HPDE6-E6E7 (cell line): ENCODE measurements around the gene BCL11B.

ENCODE experiments used
- DNase-seq: peaks from one replicate; pipeline ENCODE4 v3.0.0; 2011; ENCODE audit warnings: missing footprints; ENCODE audit errors: extremely low spot score

Gene BCL11B

DNA sequence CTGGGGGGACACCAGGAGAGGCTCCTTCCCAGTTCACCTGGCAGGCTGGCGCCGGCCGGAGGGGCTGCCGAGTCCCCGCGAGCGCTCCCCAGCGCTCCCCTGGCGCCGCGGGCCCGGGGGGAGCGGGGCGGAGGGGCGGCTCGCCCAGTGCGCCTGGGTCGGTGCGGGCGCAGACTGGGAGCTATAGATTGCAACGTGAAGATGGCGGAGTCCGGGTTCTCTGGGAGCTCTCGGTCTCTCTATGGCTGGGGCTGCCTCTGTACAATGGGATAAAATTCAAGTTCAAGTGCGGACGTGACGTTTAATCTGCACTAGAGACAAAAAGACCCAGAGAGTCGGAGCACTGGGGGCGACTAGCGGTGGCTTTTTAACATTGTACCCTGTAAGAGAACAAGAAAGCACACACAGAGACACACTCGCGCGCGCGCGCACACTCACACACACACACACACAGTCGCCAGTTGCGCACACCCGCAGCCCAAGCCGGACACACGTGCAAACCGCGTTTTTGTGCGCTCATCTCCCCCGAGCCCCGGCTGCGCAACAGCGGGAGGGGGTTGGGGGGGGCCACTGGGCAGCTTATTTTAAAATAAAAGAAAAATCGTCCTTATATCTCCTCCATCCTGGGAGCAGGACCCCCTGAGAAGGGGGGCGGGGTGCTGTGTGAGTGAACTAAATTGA, at the start of gene BCL11B:
TSS of gene BCL11B (minus strand) at position 247 of the 681 bp plus-strand sequence. CDS start 979 bp downstream, outside the sequence.
- peak; percentile 67 for DNase-seq

DNA sequence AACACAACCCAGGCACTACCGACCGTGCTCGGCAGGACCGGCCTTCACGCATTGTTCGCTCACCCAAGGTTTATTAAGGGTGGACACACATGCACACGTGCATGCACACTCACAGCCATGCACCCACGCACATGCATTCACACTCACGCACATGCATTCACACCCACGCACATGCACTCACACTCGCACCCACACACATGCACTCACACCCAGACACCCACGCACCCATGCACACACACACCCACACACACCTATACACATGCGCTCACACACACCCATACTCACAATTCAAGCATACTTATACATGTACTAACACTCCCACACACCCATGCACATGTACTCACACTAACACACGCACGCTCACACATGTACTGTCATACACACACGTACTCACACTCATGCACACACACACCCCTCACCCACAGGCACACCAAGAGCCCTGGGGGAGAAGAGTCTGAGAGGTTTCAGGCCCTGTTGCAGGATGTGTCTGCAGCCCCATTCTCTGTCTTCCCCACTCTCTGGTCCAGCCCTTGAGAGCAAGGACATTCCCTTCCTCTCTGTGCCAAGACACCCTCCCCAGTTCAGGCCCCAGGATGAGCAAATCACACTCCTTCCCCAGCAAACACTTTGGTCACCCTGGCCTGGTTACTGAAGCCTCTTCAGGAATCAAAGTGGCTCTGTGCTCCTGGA, 49.4 kb upstream of the BCL11B start:
- DNase-seq: no peak

DNA sequence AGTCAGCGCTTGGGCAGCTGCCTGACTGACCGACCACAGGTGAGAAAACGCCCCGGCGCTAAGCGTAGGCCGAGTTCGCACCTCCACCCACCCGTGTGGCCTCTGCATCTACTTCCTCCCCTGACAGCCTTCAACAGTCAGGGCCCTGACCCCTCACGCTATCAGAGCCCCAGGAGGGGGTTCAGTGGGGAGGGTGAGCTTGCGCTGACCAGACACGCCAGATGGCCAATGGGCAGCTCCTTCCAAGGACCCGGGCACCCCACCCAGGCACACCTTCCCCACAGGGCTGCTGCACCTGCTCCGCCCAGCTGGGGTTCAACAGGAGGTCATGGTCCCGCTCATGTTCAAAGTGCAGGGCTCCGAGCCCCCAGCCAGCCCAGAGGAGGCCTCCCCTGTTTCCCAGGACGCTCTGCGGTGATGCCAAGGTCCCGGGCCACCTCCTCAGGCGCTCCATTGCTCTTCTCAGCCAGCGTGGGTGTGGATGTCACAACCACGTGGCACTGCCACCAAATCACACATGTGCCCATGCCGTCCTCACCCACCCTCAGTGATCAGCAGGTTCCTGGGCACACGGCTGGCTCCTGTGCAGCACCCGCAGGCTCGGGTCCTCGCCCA, 48.7 kb upstream of the BCL11B start:
- DNase-seq: no peak

DNA sequence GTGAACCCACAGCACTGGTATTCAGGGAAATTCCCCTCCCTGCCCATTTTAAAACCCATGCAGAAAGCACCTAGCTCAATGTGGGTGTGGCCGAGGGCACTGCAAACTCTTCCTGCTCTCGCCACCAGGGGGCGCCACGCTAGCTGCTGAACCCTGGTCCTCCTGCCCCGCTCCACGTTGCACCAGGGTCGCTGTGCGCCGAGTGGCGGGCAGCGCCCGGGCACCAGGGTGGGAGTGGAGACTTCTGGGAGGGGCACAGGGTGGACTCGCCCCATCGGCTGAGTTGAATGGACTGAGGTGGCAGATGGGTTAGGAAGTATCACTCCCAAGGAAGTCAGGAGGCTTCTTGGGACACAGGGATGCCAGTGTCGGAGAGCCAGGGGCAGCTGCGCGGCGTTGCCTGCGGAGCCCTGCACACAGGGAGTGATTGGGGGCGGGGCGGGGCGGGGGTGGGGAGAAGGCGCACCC, 48.1 kb upstream of the BCL11B start:
- DNase-seq: peak; percentile 48

DNA sequence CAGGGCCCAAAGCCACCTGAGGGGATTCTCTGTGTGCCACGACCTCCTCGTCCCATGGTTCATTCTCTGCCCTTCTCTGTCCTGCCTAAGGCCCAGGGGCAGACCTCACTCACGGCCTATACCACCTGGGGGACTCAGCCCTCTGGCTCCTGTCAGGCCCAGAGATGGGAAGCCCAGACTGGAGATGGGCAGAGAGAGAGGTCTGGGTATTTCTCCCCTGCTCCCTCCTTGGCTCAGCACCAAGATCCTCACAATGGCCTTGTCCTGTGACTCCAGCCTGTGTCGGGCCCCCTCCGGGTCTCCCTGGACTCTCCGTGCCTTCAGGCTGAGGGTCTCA, 46.9 kb upstream of the BCL11B start:
- no peak for DNase-seq

DNA sequence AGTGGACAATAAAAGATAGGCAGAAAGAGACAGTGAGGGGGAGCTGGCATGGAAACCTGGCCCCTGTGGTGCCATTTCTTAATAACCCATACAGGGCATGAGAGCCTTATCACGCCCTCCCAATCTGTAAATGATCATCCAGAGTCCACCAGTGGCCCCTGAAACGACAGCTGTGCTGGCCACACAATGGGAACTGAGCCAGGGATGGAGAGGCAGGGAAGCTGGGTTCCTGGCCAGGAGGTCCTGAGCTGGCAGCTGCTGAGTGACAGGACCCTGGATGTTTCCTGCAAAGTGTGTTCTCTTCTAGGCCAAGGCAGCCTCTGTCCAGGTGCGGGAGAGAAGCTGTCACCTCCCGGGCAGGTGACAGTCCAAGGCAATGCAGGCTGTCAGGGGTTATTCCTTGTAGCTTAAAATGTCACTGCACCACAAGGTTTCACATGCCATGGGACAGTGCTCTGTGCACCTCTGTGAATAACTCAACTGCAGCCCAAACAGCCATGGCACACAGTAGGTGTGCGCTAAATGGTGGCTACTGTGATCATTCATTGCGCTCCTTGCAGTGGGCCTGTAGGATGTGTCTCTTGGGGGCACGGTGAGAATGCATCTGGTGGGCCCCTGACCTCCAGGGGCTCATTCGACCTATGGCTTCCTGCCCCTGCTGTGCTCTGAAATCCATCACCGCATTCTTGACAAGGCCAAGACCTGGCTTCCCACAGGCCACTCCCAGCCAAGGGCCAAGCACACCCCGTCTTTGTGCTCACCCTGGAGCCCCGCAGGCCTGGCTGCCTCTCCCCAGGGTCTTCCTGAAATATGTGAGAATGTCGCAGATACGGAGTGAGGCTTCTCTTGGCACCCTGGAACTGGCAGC, 46.3 kb upstream of the BCL11B start:
- DNase-seq: no peak

DNA sequence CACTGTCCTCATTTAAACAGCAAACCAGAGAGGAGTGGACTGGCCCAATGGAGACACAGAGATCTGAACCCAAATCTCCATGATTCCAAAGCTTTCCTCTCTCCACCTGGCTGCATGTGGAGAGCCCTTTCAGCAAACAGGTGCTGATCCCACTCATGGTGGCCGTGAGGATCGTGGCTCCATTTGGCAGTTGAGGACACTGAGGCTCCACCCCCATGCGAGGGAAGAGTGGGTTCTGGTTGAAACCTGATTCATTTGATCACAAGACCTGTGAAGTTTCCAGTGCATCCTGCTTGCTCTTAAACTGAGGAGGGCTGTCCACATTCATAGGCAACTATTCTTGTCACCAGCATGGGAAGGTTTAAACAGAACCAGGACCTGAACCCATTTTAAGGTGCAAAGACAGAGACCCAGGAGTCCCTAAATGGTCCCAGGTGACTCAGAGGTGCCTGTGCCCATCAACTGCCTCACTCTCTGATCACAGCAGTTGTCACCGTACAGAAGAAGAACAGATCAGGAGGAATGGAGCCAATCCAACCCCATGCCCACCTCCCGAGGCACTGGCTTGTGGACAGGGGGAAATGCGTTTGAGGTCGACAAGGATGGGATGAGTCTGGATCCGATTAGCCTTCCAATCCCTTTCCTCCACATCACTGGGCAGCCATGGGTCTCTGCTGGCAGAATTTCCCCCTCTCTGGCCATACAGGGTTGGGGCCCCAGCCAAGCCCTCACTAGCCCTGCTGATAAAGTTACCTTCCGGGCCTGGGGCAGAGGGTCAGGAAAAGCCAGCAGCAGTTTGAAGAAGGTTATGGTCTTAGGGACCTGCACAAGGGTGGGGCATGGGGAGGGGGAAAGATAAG, 45.5 kb upstream of the BCL11B start:
- DNase-seq: no peak

DNA sequence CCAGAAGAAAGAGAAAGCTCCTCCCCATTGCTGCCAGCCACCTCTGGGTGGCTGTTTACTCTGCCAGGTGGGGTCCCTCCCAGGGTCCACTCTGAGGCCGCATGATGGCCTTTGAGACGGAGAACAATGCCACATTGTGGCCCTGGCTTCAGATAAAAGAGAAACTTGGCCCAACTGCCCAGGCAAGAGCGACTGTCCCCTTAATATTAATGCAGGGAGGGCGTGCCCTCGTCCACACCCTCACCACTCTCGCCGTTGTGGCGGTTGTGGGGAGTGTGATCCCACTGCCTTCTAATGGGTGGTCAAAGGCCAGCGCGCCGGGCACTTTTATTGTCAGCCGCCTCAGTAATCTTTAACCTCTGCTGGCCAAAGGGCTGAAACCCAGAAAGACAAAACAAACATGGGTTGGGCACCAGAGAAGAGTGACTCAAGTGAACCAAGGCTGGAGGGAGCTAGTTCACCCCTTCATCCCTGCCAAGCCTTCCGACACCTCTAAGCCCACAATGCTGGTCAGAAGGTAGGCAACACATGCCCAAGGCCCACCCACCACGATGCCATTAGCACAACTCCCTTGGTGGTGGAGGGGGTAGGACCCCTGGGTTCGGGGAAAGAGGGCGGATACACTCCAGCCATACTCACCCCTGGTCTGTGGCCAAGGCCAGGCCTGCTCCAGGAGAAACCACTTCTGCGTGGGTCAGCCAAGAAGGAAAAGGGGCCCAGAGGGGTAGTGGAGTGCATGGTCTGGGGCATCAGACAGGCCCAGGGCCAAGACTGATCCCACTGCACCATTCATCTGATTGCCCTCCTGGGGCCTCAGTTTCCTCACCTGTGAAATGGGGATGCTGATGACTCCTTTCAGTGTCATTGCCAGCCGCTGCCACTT, 44.5 kb upstream of the BCL11B start:
- no peak for DNase-seq

DNA sequence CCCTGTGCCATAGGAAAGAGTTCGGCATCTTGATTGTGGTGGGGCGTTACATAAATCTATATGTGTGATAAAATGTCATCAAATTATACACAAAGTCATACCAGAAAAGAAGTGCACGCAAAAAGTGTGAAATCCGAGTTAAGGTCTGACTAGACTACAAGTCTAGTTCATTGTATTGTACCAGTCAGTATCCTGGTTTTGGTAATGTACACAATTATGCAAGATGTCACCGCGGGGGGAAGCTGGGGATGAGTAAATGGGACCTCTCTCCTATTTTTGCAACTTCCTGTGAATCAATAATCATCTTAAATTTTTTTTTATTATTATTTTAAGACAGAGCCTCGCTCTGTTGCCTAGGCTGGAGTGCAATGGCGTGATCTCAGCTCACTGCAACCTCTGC, 43.2 kb upstream of the BCL11B start:
- no peak for DNase-seq

DNA sequence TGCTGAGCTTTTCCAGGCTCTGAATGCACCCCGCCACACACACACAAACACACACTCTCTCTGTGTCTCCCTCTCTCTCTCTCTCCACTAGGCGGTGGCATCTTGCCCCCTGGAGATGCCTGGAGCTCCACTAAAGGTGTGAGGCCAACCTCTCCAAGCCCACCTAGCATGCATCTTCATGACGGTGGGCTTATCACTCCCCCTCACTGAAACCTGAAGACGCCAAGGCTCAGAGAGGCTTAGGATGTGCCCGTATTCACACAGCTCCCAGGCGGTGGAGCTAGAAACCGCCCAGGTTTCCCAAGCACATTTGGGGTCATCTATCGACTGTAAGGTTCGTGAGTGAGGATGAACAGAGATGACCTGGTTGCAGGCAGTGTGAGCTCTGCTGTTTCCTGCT, 42.6 kb upstream of the BCL11B start:
- no peak for DNase-seq

DNA sequence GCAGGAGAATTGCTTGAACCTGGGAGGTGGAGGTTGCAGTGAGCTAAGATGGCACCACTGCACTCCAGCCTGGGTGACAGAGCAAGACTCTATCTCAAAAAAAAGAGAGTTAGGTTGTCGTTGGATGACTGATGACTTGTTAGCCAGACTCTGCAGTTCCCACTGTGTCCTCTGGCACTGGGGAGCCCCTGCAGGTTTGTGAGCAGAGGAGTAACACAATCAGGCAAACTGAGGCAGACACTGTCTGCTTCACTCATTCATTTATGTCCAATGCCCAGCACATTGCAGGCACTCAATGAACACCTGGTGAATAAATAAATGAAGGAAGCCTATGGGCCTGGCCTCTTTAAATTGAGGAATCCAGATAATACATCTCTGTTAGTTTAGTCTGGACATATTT, 41.2 kb upstream of the BCL11B start:
- DNase-seq: no peak

DNA sequence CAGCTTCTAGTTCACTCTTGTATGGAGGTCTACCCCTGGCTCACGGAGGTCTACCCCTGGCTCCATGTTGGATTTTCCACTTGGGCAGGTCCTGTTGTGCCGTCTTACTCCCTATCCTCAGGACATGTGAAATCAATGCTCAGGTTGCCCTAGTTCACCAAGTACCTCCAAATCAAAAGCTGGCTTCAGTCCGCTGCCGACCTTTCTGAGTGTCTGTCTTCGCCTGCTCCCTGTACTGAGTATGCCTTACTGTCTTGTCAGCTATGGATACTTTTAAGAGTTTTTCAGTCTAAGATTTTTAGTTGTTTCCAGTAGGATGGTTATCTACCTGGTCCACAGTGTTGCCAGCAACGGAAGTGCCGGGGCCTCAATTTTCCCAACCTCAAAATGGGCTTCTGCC, 40.1 kb upstream of the BCL11B start:
- no peak for DNase-seq

DNA sequence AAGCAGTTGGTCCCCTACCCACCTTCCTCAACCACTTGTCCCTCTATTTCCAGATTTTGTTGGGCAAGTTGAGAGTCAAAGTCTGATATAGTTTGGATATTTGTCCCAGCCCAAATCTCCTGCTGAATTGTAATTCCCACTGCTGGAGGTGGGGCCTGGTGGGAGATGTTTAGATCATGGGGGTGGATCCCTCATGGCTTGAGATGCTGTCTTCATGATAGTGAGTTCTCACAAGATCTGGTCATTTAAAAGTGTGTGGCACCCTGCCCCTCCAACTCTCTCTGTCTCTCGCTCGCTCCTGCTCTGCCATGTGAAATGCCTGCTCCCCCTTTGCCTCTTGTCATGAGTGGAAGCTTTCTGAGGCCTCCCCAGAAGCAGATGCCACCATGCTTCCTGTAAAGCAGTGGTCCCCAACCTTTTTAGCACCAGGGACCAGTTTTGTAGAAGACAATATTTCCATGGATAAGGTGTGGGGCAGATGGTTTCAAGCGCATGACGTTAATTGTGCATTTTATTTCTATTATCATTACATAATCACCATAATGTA, 37.3 kb upstream of the BCL11B start:
- DNase-seq: no peak

DNA sequence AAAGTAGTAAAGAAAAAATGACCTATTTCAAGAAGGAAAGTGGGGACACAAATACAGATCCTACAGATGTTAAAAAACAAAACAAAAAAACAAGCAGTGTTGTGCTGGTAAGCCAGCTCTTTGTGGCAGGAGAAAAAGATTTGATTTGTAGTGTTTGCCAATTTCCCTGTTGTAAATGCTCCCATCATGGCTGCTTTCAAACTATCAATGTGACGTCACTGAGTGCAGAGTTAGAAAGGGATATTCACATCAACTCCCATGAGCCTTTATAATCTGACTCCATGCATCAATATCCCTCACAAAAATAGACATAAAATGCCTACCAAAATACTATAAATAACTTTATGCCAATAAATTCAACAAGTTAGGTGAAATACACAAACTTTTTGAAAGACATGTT, 32.2 kb upstream of the BCL11B start:
- DNase-seq: no peak

DNA sequence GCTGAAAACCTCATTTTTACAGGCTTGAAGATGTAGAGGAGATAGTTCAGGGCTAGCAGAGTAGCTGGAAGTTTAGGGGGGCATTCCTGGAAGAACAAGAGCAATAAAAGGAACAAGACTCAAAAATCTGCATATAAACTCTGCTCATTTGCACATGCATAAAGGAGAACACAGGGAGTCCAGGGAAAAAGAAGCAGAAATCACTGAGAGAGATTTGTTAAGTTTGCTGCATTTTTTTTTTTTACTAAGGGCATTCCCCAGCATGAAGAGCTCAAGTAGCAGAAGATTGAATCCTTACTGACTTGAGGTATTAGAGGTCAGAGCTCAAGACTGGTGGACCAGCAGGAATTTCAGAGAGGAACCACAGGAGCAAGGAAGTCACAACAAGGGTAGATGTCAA, 28.2 kb upstream of the BCL11B start:
- DNase-seq: no peak

DNA sequence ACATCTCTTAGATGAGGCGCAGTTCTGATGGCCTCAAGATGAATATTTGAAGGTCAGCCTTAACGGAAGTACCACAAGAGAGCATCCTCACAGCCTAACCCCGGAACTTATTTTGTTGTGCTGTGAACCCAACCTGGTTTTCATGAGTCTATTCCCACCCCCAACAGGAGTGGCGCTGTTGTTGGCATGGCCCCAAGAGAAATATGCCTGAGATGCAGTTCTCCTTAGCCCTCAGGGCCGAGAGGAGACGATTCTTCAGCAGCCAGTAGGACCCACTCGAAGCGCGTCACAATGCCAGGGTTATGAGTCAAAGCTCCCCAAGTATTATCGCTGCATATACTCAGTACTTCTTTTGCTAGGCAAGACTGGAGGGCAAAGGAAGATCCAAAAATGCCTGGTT, 24.5 kb upstream of the BCL11B start:
- no peak for DNase-seq

DNA sequence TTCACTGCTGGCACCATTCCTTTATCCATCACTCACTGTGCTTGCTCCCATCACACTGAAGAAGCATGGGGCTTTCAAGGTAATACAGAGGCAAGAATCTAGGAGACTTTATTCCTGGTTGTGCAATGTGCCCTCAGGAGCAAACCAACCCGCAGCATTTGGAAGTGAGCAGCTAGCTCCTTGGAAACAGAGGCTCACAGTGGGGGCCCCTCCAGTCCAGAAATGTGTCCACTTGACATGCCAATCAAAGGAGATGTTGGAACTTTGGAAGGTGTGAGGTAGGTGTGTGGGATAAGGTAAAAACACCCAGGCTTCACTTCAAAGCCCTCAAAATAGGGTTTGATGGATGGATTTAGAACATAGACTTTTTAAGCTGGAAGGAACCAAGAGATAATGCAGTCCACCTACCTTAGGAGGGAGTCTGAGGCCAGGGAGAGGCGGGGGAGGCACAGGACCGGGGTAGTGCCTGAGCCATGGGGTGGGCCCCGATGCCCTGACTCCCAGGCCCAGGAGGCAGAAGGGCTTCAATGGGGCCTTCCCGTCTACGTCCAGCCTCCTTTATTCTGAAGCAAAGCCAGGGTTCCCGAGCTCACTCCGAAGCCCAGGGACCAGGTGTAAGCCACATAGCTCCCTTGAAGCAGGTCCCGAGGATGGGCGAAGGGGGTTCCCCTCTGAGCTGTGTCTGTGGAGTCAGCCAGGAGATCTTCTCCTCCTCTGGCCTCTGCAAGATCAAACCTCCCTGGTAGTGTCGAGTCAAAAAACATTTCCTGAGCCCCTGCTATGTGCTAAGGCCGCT, 17.6 kb upstream of the BCL11B start:
- DNase-seq: no peak

DNA sequence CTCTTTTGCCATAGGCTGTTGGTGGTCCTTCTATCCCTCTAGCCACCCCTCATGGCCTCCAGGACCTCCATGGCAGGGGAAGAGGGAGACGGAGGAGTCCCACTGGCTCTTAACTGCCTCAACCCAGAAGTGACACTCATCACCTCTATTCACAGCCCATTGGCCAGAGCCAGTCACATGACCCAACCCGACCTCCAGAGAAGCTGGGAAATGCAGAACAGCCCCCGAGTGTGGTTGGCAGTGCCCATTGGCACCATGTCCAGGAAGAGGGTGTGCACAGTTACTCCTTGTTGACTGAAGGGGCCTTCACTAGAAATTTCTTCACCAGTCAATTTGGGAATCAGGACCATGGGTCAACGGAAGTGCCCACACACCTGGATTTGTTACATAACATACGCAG, 17.0 kb upstream of the BCL11B start:
- no peak for DNase-seq

DNA sequence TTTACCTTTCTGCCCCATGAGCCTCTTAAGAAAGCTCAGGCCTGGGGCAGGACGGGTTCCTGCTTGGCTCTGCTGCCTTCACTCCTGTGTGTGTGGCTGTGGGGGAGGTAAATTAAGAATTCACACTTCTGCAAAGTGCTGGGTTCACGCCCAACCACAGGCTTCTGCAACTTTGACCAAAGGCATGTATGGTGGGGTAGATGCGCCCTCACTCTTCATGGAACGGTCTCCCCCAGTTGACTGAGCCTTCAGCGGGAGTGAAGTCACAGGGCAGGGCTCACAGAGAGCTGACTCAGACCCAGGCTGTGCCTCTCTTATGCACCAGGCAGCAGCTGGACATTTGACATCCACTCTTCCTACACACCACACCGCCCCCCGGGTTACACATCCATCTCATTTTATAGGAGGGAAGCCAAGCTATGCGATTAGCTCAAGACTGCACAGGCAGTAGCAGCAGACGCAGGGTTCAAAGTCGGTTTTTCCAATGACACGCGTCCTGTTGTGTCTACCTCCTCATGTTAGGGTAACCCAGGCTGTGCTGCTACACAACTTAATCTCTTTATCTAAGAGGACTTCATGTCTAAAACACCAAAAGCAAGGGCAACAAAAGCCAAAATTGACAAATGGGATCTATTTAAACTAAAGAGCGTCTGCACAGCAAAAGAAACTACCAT, 15.4 kb upstream of the BCL11B start:
- no peak for DNase-seq
